GM18870 (cell line): ENCODE data around the gene EXOC1L.

Experiments
- ATAC-seq: cut with Tn5 transposase; IDR thresholded peaks from one replicate; pipeline ENCODE4 v1.9.1; 2021; ENCODE audit warnings: moderate library complexity; ENCODE audit not compliant: unreplicated experiment

Gene EXOC1L

DNA sequence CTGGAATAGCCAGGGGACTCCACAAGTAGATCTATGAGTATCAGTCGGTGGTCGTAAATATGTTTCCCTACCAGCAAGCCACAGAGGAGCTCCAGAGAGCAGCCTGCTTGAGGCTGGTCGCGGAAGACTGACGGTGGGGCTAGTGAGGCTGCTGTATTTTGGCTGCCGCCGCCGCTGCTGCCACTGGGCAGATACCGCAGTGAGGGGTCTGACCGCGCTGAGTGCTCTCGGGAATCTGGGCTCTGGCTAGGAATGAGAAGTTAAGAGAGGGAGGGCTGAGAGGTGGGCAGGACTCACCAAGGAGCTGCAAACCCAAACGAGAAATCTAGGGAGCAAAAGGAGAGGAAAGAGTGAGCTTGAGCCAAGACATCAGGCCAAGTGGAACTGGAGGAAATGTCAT lies at the start of gene EXOC1L:
Gene EXOC1L (plus strand): TSS at position 157 of the 400 bp plus-strand sequence. CDS start 237 bp downstream, at position 394.
- ATAC-seq: no peak

DNA sequence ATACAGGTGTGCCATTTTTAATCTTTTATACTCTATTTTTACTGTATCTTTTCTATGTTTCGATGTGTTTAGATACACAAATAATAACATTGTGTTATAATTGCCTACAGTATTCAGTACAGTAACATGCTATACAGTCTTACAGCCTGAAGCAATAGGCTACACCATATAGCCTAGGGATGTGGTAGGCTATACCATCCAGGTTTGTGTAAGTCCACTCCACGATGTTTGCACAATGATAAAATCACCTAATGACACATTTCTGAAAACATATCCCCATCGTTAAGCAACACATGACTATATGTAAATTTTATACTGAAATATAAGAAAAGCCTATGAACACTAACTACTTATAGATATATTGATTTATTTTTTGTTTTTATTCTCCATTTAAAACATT lies 48.9 kb upstream of the EXOC1L start:
- no peak for ATAC-seq

DNA sequence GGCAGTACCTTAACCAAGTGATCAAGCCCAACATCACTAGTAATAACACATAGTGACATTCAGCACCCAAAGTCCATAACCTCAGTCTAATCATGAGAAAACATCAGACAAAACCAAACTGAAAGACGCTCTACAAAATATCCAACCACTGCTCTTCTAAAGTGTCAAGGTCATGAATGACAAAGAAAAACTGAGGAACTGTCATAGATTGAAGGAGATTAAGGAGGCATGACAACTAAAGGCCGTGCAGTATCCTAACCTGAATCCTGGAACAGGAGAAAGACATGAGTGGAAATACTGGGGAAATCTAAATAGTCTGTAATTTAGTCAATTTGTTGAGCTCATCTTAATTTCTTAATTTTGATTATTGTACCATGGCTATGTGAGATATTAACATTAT lies 38.2 kb upstream of the EXOC1L start:
- no peak for ATAC-seq

DNA sequence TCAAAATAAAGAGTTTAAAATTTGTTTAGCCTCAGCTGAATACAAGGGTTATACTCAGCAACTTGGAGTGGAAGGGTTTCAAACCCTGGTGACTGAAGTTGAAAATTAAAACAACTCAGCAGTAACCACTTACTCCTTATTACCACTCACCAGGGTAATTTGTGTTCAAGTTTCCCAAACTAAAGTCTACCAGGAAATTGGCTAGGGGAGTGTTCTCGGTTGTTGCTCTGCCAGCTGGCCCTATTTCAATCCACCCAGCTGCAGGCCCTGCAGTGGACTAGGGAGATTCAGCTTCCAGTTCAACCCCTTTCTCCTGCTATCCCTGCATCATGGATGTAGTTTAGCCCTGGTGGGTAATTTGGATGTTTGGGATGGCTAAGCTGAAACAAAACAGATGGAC lies 37.8 kb upstream of the EXOC1L start:
- ATAC-seq: no peak

DNA sequence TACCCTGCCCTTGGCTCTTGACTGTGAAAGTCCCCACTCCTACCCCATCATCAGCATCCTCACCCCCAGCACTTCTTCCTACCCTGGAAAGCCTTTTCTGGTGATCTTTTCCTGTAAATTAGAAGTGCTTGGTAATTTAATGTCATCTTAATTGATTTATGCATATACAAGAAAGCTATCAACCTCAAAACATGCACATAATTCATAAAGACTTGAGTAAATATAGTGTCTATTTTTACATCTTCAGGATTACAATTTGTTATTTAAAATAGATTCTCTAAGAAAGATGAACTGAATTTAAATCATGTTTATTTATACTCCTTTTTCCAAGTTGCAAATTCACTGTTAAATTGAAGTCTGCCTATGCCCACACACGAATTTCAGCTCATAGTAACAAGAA lies 36.0 kb upstream of the EXOC1L start:
- no peak for ATAC-seq

GRCh38 chr4:55784747-55785146 lies 34.8 kb upstream of the EXOC1L start:
- no peak for ATAC-seq

DNA sequence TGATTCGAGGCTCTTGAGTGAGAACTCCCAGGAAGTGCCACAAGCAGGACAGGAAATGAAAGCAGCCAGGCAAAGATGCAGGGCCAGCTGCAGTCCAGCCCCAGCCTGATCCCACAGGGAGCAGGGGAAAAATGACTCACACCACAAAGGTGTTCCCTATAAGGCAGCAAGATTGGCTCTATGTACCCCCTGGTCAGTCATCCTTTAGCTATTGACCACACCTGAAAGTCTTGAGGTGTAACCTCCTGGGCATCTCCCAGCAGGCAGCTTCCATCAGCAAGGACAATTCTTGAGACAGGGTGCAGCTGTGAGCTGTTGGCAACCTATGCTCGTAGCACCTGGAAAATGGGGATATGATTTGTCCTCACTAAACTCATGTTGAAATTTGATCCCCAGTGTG lies 27.9 kb upstream of the EXOC1L start:
- no peak for ATAC-seq

- no peak for ATAC-seq
Measured at GRCh38 chr4:55793479-55793878, 26.1 kb upstream of the EXOC1L start.

GRCh38 chr4:55794053-55794452 lies 25.5 kb upstream of the EXOC1L start:
- ATAC-seq: no peak

DNA sequence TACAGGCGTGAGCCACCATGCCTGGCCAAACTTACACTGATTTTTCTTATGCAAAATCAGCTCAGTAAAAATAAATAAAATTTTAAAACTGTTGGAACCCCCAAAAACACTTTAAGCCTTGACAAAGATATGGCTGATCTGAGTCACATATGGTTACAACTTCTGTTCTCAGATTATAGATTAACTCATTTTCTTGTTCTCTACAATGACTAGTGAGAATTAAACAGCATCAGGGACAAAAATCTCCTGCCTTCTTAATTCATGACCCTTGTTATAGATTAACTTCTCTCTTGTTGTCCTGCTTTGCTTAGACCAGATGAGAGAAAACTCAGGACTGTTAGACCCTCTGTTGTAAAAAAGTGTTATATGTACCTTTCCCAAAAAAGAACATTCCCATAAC lies 24.2 kb upstream of the EXOC1L start:
- ATAC-seq: no peak

- no peak for ATAC-seq
Measured at GRCh38 chr4:55801498-55801897, 18.1 kb upstream of the EXOC1L start.

GRCh38 chr4:55807556-55807955 lies 12.0 kb upstream of the EXOC1L start:
- no peak for ATAC-seq

DNA sequence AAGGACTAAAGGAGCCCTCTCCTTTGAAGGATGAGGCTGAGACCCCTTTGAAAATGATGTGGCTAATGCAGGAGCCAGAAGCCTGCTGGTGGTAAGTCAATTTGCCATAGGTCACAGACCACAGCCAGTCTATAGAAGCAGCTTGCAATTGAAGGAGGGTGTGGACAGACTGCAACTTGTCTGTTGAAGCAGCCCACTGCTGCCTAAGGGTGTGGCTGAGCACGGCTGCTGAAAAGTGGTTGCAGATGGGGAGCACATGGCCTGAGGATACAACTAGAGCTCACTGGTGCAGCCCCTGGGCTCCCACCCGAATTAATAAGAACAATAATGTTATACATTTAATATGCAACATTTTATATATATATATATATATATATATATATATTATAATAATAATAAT lies 11.4 kb upstream of the EXOC1L start:
- no peak for ATAC-seq

DNA sequence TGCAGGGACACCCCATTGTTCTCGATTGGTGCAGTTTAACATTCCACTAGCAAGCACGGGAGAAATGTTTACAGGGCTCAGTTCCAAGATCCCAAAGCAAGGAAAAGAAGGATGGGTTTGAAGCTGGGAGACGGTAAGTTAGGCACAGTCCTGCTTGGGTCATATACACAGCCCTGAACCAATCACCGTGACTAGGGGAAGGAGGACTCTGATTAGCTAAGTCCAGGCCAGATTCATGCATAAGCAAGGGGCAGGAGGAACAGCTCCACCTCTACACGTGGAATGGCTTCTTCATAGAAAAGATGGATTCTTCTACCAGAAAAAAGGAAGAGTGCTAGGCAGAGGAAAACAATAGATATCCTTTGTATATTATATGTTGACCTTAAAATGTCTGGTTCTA lies 11.0 kb upstream of the EXOC1L start:
- ATAC-seq: no peak

- ATAC-seq: no peak
Measured at GRCh38 chr4:55817691-55818090, 1.9 kb upstream of the EXOC1L start.

DNA sequence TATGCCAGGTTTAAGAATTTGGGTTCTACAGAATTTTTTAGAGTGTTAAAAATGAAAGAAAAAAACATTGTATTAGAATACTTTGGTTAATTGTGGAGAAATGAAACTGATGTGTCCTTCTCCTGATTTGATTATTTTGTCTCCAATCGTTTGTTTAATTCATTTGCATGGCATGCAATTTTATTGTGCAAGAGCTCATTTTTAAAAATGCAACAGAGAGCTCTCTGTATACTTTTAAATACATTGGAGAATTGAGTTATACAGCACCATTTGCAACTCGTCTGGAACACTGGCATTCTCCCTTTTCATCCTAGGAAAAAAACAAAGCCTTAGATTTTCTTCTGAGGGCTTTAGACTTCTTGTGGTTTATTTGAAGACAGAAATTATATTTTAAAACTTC lies 689 bp downstream of the EXOC1L start:
- ATAC-seq: no peak

- ATAC-seq: no peak
Measured at GRCh38 chr4:55822329-55822728, 2.7 kb downstream of the EXOC1L start.

- no peak for ATAC-seq
Measured at GRCh38 chr4:55824865-55825264, 5.3 kb downstream of the EXOC1L start.

- ATAC-seq: no peak
Measured at GRCh38 chr4:55826986-55827385, 7.4 kb downstream of the EXOC1L start.

- no peak for ATAC-seq
Measured at GRCh38 chr4:55827582-55827981, 8.0 kb downstream of the EXOC1L start.

DNA sequence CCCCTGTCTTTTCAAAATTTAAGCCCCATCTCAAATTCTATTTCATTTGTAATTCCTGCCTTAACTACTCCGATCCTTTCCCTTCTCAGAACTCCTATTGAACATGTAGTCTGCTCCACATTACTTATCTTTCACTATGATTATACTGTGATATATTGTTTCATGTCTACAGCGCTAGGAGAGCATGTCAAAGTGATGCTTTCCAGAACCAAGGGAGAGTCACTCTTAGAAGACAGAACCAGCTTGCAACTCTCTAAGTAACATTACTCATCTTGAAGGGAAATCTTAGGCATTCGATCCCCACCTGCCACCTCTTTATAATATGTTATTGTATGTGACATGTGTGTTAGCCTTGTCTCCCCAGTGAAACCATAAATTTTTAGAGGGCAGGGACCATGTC lies 10.5 kb downstream of the EXOC1L start:
- no peak for ATAC-seq

- ATAC-seq: no peak
Measured at GRCh38 chr4:55830716-55831115, 11.1 kb downstream of the EXOC1L start.

DNA sequence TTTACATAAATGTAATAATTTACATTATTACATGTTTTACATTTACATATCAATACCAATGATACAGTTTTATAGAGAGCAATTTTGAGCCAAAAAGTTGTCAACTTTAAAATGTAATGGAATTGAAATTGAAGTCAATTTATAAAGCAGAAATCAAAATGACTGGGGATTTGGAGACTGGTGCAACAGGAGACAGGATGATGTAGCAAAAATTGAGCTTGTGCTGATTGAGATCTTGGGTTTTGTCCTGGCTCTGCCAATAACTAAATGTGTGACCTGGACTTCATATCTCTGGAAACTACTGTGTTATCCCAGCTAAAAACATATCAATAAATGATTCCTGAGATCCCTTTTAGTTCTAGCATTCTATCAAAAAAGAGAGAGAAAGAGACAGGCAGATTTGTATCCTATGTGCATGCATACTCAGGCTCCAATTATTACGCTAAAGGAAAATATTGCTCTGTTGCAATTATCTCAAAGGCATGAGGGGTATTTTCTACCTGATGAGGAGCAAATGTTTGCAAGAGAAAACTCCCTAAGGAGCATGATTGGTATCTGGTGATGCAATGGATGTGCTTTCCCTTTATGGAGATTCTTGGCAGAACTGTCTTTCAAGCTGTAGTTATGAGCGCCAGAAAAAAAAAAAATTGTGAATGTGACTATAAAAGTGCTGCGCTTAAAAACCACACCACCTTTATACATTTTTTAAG lies 14.7 kb downstream of the EXOC1L start:
- ATAC-seq: no peak
